GM21619 (cell line): Measurements from ENCODE around the gene APBA2.

ENCODE experiments used
- ATAC-seq: cut with Tn5 transposase; IDR thresholded peaks from one replicate; pipeline ENCODE4 v1.9.1; 2021; ENCODE audit not compliant: unreplicated experiment

The APBA2 gene

GRCh38 chr15:28895146-28895545 is 9.4 kb downstream of the APBA2 start:
- no peak for ATAC-seq

GRCh38 chr15:28895566-28895965 is 9.8 kb downstream of the APBA2 start:
- ATAC-seq, result no peak

- no peak for ATAC-seq
These were observed 11.2 kb downstream of the APBA2 start for GRCh38 chr15:28896951-28897350.

- no peak for ATAC-seq
These were observed 12.2 kb downstream of the APBA2 start for GRCh38 chr15:28897861-28898585.

- ATAC-seq, result no peak
These were observed 13.4 kb downstream of the APBA2 start for GRCh38 chr15:28899061-28899738.

GRCh38 chr15:28900041-28900891 is 14.5 kb downstream of the APBA2 start:
- ATAC-seq, result no peak

GRCh38 chr15:28900892-28901586 is 15.3 kb downstream of the APBA2 start:
- no peak for ATAC-seq

GRCh38 chr15:28901587-28901980 is 15.8 kb downstream of the APBA2 start:
- no peak for ATAC-seq

GRCh38 chr15:28901987-28902745 is 16.4 kb downstream of the APBA2 start:
- no peak for ATAC-seq

- ATAC-seq, result no peak
These were observed 17.1 kb downstream of the APBA2 start for GRCh38 chr15:28902856-28903255.

GRCh38 chr15:28903555-28903954 is 17.8 kb downstream of the APBA2 start:
- ATAC-seq, result no peak

GRCh38 chr15:28904003-28904402 is 18.2 kb downstream of the APBA2 start:
- no peak for ATAC-seq

GRCh38 chr15:28904541-28905315 is 19.0 kb downstream of the APBA2 start:
- ATAC-seq, result no peak

GRCh38 chr15:28907338-28907960 is 21.7 kb downstream of the APBA2 start:
- ATAC-seq, result no peak

GRCh38 chr15:28909958-28910500 is 24.3 kb downstream of the APBA2 start:
- ATAC-seq, result no peak

- no peak for ATAC-seq
These were observed 25.6 kb downstream of the APBA2 start for GRCh38 chr15:28911310-28911931.

GRCh38 chr15:28912422-28912821 is 26.6 kb downstream of the APBA2 start:
- ATAC-seq, result no peak

GRCh38 chr15:28913171-28913765 is 27.5 kb downstream of the APBA2 start:
- ATAC-seq, result no peak
